ENCODE measurements around the gene CENPN.

CENPN gene

DNA sequence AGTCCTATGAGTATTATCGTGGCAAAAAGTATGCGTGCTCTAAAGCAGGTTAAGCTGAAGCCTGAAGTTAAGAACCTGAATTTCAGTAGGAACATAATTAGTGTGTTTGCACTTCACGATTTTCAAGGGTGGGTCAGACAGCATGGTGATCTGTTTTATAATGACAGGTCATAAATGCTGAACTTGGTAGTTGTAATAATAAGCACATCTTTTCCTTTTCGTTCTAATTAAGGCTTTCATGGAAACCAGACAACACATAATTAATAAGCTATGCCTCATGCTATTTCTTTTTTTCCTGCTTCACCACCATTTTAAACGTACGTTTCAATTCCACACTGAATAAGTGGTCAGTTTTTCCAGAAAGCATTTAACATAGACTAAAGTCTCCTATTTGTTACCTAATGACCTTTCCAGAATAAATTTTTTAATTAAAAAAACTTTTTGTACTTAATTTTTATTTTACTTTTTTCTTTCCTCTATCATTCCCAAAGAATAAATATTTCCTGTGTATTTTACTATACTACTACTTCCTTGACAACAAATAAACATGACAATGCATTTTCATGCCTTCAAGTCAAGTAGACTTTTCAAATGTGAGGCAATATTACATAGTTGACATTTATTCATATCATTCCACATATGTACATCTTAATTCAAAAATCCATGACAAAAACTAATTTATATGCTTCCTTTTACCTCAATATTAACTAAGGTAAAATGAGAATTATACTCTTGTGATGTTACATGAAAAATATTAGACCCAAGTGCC, 22.7 kb upstream of the CENPN start:
- TF ChIP-seq, protein P1, sequence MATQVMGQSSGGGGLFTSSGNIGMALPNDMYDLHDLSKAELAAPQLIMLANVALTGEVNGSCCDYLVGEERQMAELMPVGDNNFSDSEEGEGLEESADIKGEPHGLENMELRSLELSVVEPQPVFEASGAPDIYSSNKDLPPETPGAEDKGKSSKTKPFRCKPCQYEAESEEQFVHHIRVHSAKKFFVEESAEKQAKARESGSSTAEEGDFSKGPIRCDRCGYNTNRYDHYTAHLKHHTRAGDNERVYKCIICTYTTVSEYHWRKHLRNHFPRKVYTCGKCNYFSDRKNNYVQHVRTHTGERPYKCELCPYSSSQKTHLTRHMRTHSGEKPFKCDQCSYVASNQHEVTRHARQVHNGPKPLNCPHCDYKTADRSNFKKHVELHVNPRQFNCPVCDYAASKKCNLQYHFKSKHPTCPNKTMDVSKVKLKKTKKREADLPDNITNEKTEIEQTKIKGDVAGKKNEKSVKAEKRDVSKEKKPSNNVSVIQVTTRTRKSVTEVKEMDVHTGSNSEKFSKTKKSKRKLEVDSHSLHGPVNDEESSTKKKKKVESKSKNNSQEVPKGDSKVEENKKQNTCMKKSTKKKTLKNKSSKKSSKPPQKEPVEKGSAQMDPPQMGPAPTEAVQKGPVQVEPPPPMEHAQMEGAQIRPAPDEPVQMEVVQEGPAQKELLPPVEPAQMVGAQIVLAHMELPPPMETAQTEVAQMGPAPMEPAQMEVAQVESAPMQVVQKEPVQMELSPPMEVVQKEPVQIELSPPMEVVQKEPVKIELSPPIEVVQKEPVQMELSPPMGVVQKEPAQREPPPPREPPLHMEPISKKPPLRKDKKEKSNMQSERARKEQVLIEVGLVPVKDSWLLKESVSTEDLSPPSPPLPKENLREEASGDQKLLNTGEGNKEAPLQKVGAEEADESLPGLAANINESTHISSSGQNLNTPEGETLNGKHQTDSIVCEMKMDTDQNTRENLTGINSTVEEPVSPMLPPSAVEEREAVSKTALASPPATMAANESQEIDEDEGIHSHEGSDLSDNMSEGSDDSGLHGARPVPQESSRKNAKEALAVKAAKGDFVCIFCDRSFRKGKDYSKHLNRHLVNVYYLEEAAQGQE (IDR thresholded peaks at IDR 0.05; ENCODE audit: insufficient read depth in 1 of 2, low read depth in 2 of 2, low read length in 2 of 2): no peak
- TF ChIP-seq POLR2AphosphoS5 (IDR thresholded peaks at IDR 0.05; ENCODE audit: low read depth, low read length) (no peak), FOXP2 (optimal IDR thresholded peaks at IDR 0.05; ENCODE audit: borderline replicate concordance, extremely low read depth, extremely low read length, insufficient read depth) (no peak), SIN3A (IDR thresholded peaks at IDR 0.05; ENCODE audit: borderline replicate concordance, insufficient read depth, low read length) (no peak), TAF1 (IDR thresholded peaks at IDR 0.05; ENCODE audit: borderline replicate concordance, insufficient read depth, low read length) (no peak)

DNA sequence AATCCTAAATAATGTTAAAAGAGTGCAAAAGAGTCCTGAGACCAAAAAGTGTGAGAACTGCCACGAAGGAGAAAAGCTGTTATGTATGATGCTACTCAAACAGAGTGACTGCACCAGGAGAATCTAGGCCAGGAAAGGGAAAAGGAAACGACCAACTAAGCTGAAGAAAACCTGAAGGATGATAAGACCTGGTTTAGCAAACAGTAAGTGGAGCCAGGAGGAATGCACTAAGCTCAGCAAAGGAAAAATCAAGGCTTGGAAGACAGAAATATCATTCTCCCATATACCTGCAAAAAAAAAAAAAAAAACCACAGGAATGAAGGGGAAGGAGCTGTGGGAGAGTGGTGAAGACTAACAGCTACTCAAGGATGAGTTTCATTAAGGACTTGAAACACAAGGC, 21.4 kb upstream of the CENPN start:
- TF ChIP-seq FOXP2 (optimal IDR thresholded peaks at IDR 0.05; ENCODE audit: borderline replicate concordance, extremely low read depth, extremely low read length, insufficient read depth) (no peak), SIN3A (IDR thresholded peaks at IDR 0.05; ENCODE audit: borderline replicate concordance, insufficient read depth, low read length) (no peak), POLR2AphosphoS5 (IDR thresholded peaks at IDR 0.05; ENCODE audit: low read depth, low read length) (no peak), TAF1 (IDR thresholded peaks at IDR 0.05; ENCODE audit: borderline replicate concordance, insufficient read depth, low read length) (no peak)
- TF ChIP-seq, protein P1 (IDR thresholded peaks at IDR 0.05; ENCODE audit: insufficient read depth in 1 of 2, low read depth in 2 of 2, low read length in 2 of 2): no peak

DNA sequence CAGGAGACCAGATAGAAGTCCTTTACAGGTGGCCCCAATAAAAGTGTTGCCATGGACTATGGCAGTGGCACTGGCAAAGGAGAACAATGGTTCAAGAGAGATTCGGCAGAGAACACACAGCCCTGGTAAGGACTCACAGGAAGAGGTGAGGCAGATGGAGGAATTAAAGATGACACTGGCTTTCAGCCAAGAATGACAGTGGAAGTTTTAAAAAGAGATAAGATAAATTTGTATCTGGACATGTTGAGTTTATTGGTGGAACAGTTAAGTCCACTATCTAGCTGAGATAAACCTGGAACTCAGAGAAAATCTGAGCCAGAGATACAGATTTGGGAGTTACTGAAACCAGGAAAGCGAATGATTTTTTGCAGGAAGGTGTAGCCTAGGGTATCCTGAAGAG, 20.5 kb upstream of the CENPN start:
- TF ChIP-seq TAF1 (IDR thresholded peaks at IDR 0.05; ENCODE audit: borderline replicate concordance, insufficient read depth, low read length): no peak

DNA sequence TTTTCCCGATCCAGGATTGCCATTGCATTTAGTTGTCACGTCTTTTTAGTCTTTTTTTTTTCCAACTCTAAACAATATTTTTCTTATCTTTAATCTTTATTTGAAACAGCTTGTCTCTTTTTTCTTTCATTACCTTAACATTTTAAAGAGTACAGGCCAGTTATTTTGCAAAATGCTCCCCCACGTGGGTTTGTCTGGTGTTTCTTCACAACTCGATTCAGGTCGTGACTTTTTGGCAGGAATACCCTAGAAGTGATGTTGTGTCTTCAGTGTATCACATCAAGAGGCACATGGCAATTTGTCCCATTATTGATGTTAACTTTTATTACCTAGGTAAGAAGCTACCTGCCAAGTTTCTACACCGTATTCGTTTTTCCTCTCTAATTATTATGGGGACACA, 18.3 kb upstream of the CENPN start:
- TF ChIP-seq POLR2AphosphoS5 (IDR thresholded peaks at IDR 0.05; ENCODE audit: low read depth, low read length): no peak
- TF ChIP-seq, protein P1 (IDR thresholded peaks at IDR 0.05; ENCODE audit: insufficient read depth in 1 of 2, low read depth in 2 of 2, low read length in 2 of 2): no peak
- TF ChIP-seq FOXP2 (optimal IDR thresholded peaks at IDR 0.05; ENCODE audit: borderline replicate concordance, extremely low read depth, extremely low read length, insufficient read depth): no peak
- no peak for TF ChIP-seq SIN3A (IDR thresholded peaks at IDR 0.05; ENCODE audit: borderline replicate concordance, insufficient read depth, low read length)
- TF ChIP-seq TAF1 (IDR thresholded peaks at IDR 0.05; ENCODE audit: borderline replicate concordance, insufficient read depth, low read length): no peak

DNA sequence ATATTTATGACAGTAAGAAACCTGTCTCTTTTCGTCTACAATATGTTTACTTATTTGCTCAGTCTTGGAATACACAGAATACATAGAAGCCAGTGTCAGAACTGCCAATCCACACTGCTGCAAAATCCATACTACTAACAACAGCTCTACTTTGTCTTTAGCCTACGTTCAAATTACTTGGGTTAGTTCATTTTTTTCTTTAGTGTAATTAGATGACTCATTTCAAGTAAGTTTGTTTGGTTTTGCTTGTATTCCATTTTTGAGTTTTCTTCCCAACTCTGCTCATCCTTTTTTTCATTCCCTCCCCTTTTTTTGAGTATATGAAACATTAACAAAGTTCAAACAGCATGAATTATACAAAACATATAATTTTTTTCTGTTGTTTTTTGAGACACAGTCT, 17.2 kb upstream of the CENPN start:
- TF ChIP-seq POLR2AphosphoS5 (IDR thresholded peaks at IDR 0.05; ENCODE audit: low read depth, low read length) (no peak), TAF1 (IDR thresholded peaks at IDR 0.05; ENCODE audit: borderline replicate concordance, insufficient read depth, low read length) (no peak), SIN3A (IDR thresholded peaks at IDR 0.05; ENCODE audit: borderline replicate concordance, insufficient read depth, low read length) (no peak), FOXP2 (optimal IDR thresholded peaks at IDR 0.05; ENCODE audit: borderline replicate concordance, extremely low read depth, extremely low read length, insufficient read depth) (no peak)
- TF ChIP-seq, protein P1 (IDR thresholded peaks at IDR 0.05; ENCODE audit: insufficient read depth in 1 of 2, low read depth in 2 of 2, low read length in 2 of 2): no peak

All from PFSK-1 (cell line).